Hematopoietic multipotent progenitor cell treated with erythropoietin and hydrocortisone succinate and interleukin-3 and kit ligand, for 15 days (in vitro differentiated cells): ENCODE results near the gene FARS2.

ENCODE experiments used
- DNase-seq: peaks from one replicate; pipeline ENCODE4 v3.0.0-alpha.2; 2015; ENCODE audit warnings: low spot score

The FARS2 gene

DNA sequence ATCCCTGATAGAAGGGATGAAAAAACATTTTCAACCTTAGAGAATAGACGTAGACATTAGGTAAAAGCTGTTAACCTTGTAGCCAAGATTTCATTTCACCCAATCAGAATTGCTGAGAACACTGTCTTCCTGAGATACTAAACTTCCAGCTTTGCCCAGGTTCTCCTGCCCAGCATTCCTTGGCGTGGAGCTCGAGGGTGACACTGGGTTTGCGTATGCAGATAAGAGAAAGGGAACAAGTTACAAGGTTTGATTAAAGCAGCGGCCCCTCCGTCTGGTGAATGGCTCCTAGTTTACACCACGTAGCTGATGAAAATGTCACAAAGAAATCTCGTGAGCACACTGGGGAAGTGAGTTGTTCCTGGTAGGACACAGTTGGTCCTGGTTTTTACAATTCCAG lies 247.8 kb downstream of the FARS2 start:
- DNase-seq = no peak

GRCh38 chr6:5510331-5511133 lies 249.2 kb downstream of the FARS2 start:
- no peak for DNase-seq

- peak; percentile 9 for DNase-seq
These were observed 250.6 kb downstream of the FARS2 start for GRCh38 chr6:5511954-5512353.

GRCh38 chr6:5512422-5512821 lies 251.1 kb downstream of the FARS2 start:
- no peak for DNase-seq

GRCh38 chr6:5513408-5513807 lies 252.1 kb downstream of the FARS2 start:
- peak; percentile 33 for DNase-seq

GRCh38 chr6:5514353-5514752 lies 253.0 kb downstream of the FARS2 start:
- DNase-seq = no peak

DNA sequence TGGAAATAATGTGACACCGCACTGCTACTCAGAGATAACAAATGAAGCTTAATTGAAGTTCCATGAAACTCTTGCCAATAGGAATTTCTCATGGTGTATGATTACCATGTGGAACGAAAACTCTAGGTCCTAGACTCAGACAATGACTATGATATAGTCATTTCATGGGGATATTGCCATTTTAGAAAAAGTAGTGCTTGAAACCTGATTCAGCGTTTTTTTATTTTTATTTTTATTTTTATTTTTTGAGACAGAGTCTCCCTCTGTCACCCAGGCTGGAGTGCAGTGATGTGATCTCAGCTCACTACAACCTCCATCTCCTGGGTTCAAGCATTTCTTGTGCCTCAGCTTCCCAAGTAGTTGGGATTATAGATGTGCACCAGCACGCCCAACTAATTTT lies 253.9 kb downstream of the FARS2 start:
- no peak for DNase-seq

DNA sequence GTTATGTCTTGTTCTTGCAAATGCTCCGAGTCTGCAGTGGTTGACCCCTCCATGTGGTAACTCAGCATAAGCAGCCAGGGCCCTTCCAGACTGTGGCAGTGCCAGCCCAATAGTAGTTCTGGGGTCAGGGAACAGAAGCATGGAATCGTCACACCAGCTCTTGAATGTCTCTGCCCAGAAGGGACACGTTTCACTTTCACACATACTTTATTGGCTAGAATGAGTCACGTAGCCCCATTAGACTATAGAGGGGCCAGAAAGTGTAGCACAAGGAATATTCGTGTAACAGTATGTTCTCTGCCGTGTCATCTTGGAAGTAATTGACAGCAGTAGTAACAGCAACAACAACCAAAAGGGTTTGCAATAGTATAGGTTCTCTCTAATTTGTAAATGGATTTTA lies 254.7 kb downstream of the FARS2 start:
- no peak for DNase-seq

DNA sequence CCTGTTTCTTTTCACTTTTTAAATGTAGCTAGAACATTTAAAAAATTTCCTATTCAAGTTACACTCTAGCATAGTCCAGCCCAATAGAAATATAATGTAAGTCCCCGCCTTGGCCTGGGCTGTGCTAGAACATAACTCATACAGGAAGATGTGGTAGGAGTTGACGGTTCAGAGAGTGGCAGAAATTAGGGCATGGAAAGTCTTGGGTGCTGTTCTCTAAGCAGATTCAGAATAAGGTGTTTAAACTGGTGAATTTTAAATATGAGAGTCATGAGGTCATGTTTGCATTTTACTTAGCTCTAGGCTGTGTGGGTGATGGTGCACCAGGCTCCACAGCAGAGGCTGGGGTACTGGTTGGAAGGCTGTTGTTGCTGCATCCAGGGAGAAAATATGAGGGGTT lies 256.5 kb downstream of the FARS2 start:
- no peak for DNase-seq

GRCh38 chr6:5518936-5519491 lies 257.7 kb downstream of the FARS2 start:
- no peak for DNase-seq

DNA sequence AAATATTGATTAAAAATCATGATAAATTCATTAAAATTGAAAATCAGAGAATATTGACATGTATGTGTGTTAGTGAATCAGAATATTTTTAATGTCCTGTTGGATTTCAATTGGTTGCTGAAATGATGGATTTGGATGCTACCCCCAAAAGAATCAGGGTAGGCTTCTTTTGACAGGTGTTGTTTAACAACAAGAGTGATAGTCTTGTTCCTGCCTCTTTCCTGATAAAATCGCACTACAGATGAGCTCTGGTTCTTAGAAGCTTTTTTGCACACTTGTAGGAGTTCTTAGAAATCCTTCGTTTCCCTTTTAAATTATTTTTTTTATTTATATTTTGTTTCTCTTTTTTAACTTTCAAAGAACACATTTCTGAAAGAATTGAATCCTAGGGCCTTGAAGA lies 259.5 kb downstream of the FARS2 start:
- no peak for DNase-seq

DNA sequence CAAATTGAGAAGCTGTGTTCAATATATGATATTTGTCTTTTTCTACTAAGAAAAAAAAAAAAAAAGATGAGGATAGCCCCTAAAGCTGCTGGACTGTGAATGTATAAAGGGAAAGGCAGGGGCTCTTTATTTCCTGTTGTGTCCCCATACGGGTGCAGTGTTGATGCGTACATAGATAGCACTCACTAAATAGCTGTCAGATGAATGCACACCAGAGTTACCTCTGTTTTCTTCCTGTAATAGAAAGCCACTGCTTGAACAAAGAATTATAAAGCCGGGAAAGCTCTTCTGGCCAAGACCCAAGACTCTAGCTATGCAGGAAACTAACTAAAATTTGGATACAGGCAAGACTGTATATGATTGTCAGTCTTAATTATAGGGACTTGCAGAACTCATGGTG lies 260.0 kb downstream of the FARS2 start:
- no peak for DNase-seq

- DNase-seq = no peak
These were observed 260.8 kb downstream of the FARS2 start for GRCh38 chr6:5522147-5522546.

- DNase-seq = no peak
These were observed 262.8 kb downstream of the FARS2 start for GRCh38 chr6:5524110-5524509.

GRCh38 chr6:5525209-5525608 lies 263.9 kb downstream of the FARS2 start:
- DNase-seq = no peak

DNA sequence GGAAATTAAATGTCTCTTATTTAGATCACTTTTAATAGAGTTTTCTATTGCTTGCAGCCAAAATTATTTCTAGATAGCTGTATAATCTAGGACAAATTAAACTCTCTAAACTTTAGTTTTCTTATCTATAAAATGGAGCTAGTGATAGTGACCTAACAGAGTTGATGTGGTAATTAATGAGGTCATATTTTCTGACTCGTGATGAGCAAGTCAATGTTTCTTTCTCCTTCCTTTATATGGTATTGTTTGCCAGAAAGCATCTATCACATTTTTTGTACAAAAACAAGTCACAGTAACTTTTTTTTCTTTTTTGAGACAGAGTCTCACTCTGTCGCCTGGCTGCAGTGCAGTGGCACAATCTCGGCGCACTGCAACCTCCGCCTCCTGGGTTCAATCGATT lies 267.7 kb downstream of the FARS2 start:
- DNase-seq = no peak

DNA sequence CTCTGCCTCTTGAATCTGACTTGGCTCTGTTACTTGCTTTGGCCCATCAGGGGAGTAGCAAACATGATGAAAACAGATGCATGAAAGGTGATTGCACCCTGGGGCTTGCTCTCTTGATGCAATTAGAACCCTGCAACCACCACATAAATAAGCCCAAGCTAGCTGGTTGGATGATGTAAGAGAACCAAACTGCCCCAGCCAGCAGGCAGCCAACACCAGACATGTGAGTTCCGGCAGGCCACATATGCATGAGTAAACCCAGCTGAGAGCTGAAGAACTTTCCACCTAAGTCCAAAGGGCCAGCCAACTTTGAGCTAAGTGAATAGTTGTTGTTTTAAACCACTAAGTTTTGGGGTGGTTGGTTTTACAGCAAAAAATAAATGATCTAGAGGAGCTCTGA lies 268.4 kb downstream of the FARS2 start:
- DNase-seq = no peak

- no peak for DNase-seq
These were observed 269.8 kb downstream of the FARS2 start for GRCh38 chr6:5531161-5531560.

DNA sequence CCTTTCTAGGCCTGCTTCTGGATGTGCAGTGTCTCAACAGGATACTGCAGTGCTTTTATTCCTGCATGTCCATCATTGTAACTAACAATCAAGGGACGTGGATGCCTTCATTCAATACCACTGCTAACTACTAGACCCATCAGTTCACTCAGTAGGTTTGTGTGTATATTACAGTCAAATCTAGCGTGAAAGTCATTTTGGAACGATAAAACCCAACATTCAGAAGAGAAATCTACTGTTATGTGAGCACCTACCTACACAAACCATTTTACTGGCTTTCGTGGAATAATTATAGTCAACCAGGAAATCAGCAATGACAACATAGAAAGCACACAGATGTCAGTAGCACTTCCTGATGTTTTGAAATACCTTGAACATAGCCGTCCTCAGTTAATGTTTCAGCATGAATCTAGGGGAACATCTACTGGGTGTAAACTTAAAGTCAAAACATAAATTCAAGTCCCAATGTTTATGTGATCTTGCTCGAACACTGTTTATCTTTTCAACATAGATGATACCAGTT lies 270.6 kb downstream of the FARS2 start:
- DNase-seq = no peak

GRCh38 chr6:5532941-5533340 lies 271.6 kb downstream of the FARS2 start:
- no peak for DNase-seq

GRCh38 chr6:5534643-5535042 lies 273.3 kb downstream of the FARS2 start:
- no peak for DNase-seq

GRCh38 chr6:5536644-5537043 lies 275.3 kb downstream of the FARS2 start:
- no peak for DNase-seq

DNA sequence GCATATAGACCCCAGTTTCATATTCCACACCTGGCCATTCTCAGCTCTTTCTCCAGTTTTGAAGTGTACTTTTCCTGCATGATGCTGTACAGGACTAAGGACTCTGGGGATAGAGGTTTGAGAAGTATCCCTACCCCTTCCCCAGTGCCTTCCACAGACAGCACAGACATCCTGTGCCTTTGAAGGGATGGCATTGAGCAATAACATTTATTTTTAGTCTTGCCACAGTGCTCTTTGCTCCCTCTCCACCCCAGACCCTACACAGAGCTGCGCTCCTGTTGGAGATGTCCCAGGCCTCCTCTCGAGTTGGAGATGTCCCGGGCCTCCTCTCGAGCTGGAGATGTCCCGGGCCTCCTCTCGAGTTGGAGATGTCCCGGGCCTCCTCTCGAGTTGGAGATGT lies 275.8 kb downstream of the FARS2 start:
- DNase-seq = no peak

GRCh38 chr6:5537967-5538366 lies 276.7 kb downstream of the FARS2 start:
- DNase-seq = no peak
